Upper lobe of right lung (tissue), 1 donor: Measurements from ENCODE around the gene SLC25A13. TPM values are rescaled to one million over a fixed set of nuclear protein-coding genes. Genes with fewer than 3 reads are reported as not detected.

Experiments used
- ATAC-seq: fragments of 200-7000 bp; cut with Tn5 transposase; one replicate; pipeline ENCODE4 v1.9.1; 2020; ENCODE audit warnings: mild to moderate bottlenecking, moderate library complexity
- DNase-seq: peaks from one replicate; pipeline ENCODE4 v3.0.0-alpha.2; 2020
- H3K27ac ChIP-seq: fragments of 200-600 bp; one replicate; pipeline ENCODE4 v1.8.0; 2022
- H3K27me3 ChIP-seq: fragments of 200-600 bp; one replicate; pipeline ENCODE4 v1.8.0; 2022; ENCODE audit warnings: mild to moderate bottlenecking
- H3K36me3 ChIP-seq: fragments of 200-600 bp; one replicate; pipeline ENCODE4 v1.8.0; 2022
- H3K4me1 ChIP-seq: fragments of 200-600 bp; one replicate; pipeline ENCODE4 v1.8.0; 2022
- H3K4me3 ChIP-seq: fragments of 200-600 bp; one replicate; pipeline ENCODE4 v1.8.0; 2022; ENCODE audit warnings: mild to moderate bottlenecking
- H3K9me3 ChIP-seq: fragments of 200-600 bp; one replicate; pipeline ENCODE4 v1.8.0; 2022
- CTCF ChIP-seq: fragments of 200-600 bp; IDR thresholded peaks from one replicate; pipeline ENCODE4 v1.8.0; 2022; ENCODE audit warnings: antibody characterized with exemption
- intact Hi-C: fragments of 100-400 bp; cut with DNase I; formaldehyde crosslinking; loops from one replicate; pipeline ENCODE4 v1.11.0; 2022
- total RNA-seq: library from RNA; stranded (reverse); fragmentation: NEBNext Ultra II Directional; extraction: Animal tissue kit (Norgen Biotek cat#: 25700); gene quantifications from one replicate; pipeline ENCODE4 v1.2.1, GENCODE V29; 2021
- donor health status: DM: no; HTN: yes; CAD: no; lungs with severe emphysema.

SLC25A13 gene
- total RNA-seq, 1 donor from 2014 or later, result 34.5 TPM

GRCh38 chr7:96135241-96135640 is 186.7 kb downstream of the SLC25A13 start:
- no peaks in the 10 kb centered on the region for H3K9me3 ChIP-seq
- H3K4me3 ChIP-seq, result no peak overlapping the region
- no peaks in the 10 kb centered on the region for H3K27me3 ChIP-seq
- peaks cover 46% of the 10 kb centered on the region for H3K36me3 ChIP-seq
- no peak for DNase-seq
- no peak for TF ChIP-seq CTCF
- ATAC-seq, result no peak
- no peak overlapping the region for H3K27ac ChIP-seq
- intact Hi-C loops, result no loop called here
- no peaks in the 10 kb centered on the region for H3K4me1 ChIP-seq

- no peaks in the 10 kb centered on the region for H3K4me1 ChIP-seq
- DNase-seq (no peak), ATAC-seq (no peak)
- H3K36me3 ChIP-seq, result peaks cover 44% of the 10 kb centered on the region
- H3K4me3 ChIP-seq, result no peak overlapping the region
- no peak for TF ChIP-seq CTCF
- H3K27me3 ChIP-seq, result no peaks in the 10 kb centered on the region
- H3K27ac ChIP-seq, result no peak overlapping the region
- no peaks in the 10 kb centered on the region for H3K9me3 ChIP-seq
- intact Hi-C loops, result no loop called here
Measured at GRCh38 chr7:96131525-96131924, 190.4 kb downstream of the SLC25A13 start.

- no peak for TF ChIP-seq CTCF
- Histone ChIP-seq H3K27ac (no peak overlapping the region), H3K27me3 (no peaks in the 10 kb centered on the region), H3K36me3 (peaks cover 19% of the 10 kb centered on the region), H3K9me3 (no peaks in the 10 kb centered on the region), H3K4me1 (no peaks in the 10 kb centered on the region), H3K4me3 (no peak overlapping the region)
- no peak for DNase-seq
- intact Hi-C loops, result no loop called here
- no peak for ATAC-seq
Measured at GRCh38 chr7:96127746-96128145, 194.2 kb downstream of the SLC25A13 start.

GRCh38 chr7:96126382-96126781 is 195.5 kb downstream of the SLC25A13 start:
- H3K4me1 ChIP-seq, result no peaks in the 10 kb centered on the region
- no peak for TF ChIP-seq CTCF
- DNase-seq (no peak), ATAC-seq (no peak)
- H3K27ac ChIP-seq, result no peak overlapping the region
- no peak overlapping the region for H3K4me3 ChIP-seq
- intact Hi-C loops, result no loop called here
- peaks cover 20% of the 10 kb centered on the region for H3K36me3 ChIP-seq
- H3K9me3 ChIP-seq, result no peaks in the 10 kb centered on the region
- no peaks in the 10 kb centered on the region for H3K27me3 ChIP-seq

GRCh38 chr7:96122746-96123145 is 199.2 kb downstream of the SLC25A13 start:
- no peak for ATAC-seq
- H3K27me3 ChIP-seq, result no peaks in the 10 kb centered on the region
- intact Hi-C loops, result no loop called here
- H3K4me3 ChIP-seq, result no peak overlapping the region
- H3K36me3 ChIP-seq, result peaks cover 26% of the 10 kb centered on the region
- no peak overlapping the region for H3K27ac ChIP-seq
- no peak for TF ChIP-seq CTCF
- no peak for DNase-seq
- H3K9me3 ChIP-seq, result no peaks in the 10 kb centered on the region
- H3K4me1 ChIP-seq, result no peaks in the 10 kb centered on the region

GRCh38 chr7:96121752-96122151 is 200.1 kb downstream of the SLC25A13 start:
- no peak for DNase-seq
- Histone ChIP-seq H3K9me3 (no peaks in the 10 kb centered on the region), H3K4me1 (no peaks in the 10 kb centered on the region), H3K27ac (no peak overlapping the region), H3K36me3 (peaks cover 26% of the 10 kb centered on the region), H3K4me3 (no peak overlapping the region), H3K27me3 (no peaks in the 10 kb centered on the region)
- ATAC-seq, result no peak
- no peak for TF ChIP-seq CTCF
- intact Hi-C loops, result no loop called here
